HCT116 (cell line): ENCODE measurements around the gene HOXD13. TPM values are rescaled to one million over a fixed set of nuclear protein-coding genes. Genes with fewer than 3 reads are reported as not detected.

Source experiments
- ATAC-seq: fragments of 200-7000 bp; cut with Tn5 transposase; 2 replicates; pipeline ENCODE4 v1.9.1; 2020; ENCODE audit warnings: mild to moderate bottlenecking, moderate library complexity
- BruUV-seq: library from RNA; stranded (reverse); fragments of 400-500 nt; replicated peaks from 2 replicates; lab custom pipeline; 2021; lab: Mats Ljungman, UMichigan
- CTCF ChIA-PET: fragments of 300-600 bp; sonication (Branson Sonifier 250); formaldehyde crosslinking; loops from one replicate; lab custom pipeline; 2021; ENCODE audit warnings: antibody characterized with exemption; lab: Charles Lee
- POLR2A ChIA-PET: fragments of 300-600, 350-600 bp; sonication (Branson Sonifier 250); formaldehyde crosslinking; loops from one replicate; lab custom pipeline; 2021; ENCODE audit warnings: antibody characterized with exemption; lab: Charles Lee
- RAD21 ChIA-PET, 2 experiments: fragments of 300-600 bp; sonication (Branson Sonifier 250); formaldehyde crosslinking; loops; one replicate each; lab custom pipeline; 2023; ENCODE audit warnings: low total read pairs in 2 of 2; ENCODE audit not compliant: uncharacterized antibody in 2 of 2, unreplicated experiment in 2 of 2, low non-redundant PET in 1 of 2; lab: Charles Lee
- DNase-seq: peaks from one replicate; pipeline ENCODE4 v3.0.0-alpha.2; 2010; ENCODE audit warnings: low read depth, low spot score
- H2AFZ ChIP-seq: fragments of 200-600 bp; shearing (Covaris generic), sonication (generic); 2 replicates; pipeline ENCODE4 v1.6.1; 2017; ENCODE audit warnings: low read depth, mixed run types, mixed read lengths, antibody characterized with exemption, low read length; ENCODE audit not compliant: poor library complexity, severe bottlenecking
- H3K27ac ChIP-seq: 2 replicates; pipeline ENCODE4 v1.5.1; 2012; ENCODE audit warnings: low read depth, low read length
- H3K27me3 ChIP-seq: fragments of 200-600 bp; sonication (generic); 2 replicates; pipeline ENCODE4 v1.6.1; 2016; ENCODE audit warnings: mixed run types, low read length, mixed read lengths; ENCODE audit not compliant: insufficient read depth
- H3K36me3 ChIP-seq, 2 experiments: fragments of 200-500 bp in 1 of 2; fragments of 200-600 bp in 1 of 2; sonication (Bioruptor generic) in 1 of 2; sonication (generic) in 1 of 2; 2 replicates each; pipeline versions ENCODE4 v1.5.1 to v1.6.1; 2014 to 2016; ENCODE audit warnings: low read length in 2 of 2, inconsistent platforms in 1 of 2, mixed read lengths in 1 of 2, mixed run types in 1 of 2; ENCODE audit not compliant: insufficient read depth in 2 of 2, control insufficient read depth in 1 of 2
- H3K4me1 ChIP-seq, 2 experiments: fragments of 200-600 bp in 1 of 2; sonication (generic) in 1 of 2; 2 replicates each; pipeline versions ENCODE4 v1.5.1 to v1.6.1; 2012 to 2017; ENCODE audit warnings: low read length in 2 of 2, inconsistent platforms in 1 of 2, mild to moderate bottlenecking in 1 of 2, mixed read lengths in 1 of 2, mixed run types in 1 of 2, moderate library complexity in 1 of 2; ENCODE audit not compliant: insufficient read depth in 2 of 2, control insufficient read depth in 1 of 2
- H3K4me2 ChIP-seq: fragments of 200-600 bp; sonication (generic); 2 replicates; pipeline ENCODE4 v1.6.1; 2017; ENCODE audit warnings: mixed run types, low read length, mixed read lengths
- H3K4me3 ChIP-seq, 2 experiments: fragments of 200-600 bp in 1 of 2; sonication (generic) in 1 of 2; replicated peaks in 1 of 2; 2 replicates each; pipeline ENCODE4 v1.5.1; 2011 to 2016; ENCODE audit warnings: low read length in 2 of 2, control low read depth in 1 of 2, low read depth in 1 of 2, mild to moderate bottlenecking in 1 of 2, mixed read lengths in 1 of 2, mixed run types in 1 of 2
- H3K79me2 ChIP-seq: fragments of 200-600 bp; sonication (generic); 2 replicates; pipeline ENCODE4 v1.6.1; 2017; ENCODE audit warnings: mild to moderate bottlenecking, mixed run types, low read length, moderate library complexity, mixed read lengths; ENCODE audit not compliant: insufficient read depth
- H3K9ac ChIP-seq: fragments of 200-600 bp; sonication (generic); 2 replicates; pipeline ENCODE4 v1.6.1; 2016; ENCODE audit warnings: low read length, mixed read lengths
- H3K9me2 ChIP-seq: fragments of 200-600 bp; sonication (generic), shearing (Covaris generic); 2 replicates; pipeline ENCODE4 v1.6.1; 2017; ENCODE audit warnings: mixed run types, mild to moderate bottlenecking, moderate library complexity; ENCODE audit not compliant: insufficient read depth
- H3K9me3 ChIP-seq, 2 experiments: fragments of 200-500 bp in 1 of 2; fragments of 200-600 bp in 1 of 2; sonication (Bioruptor generic) in 1 of 2; sonication (generic) in 1 of 2; 2 replicates each; pipeline ENCODE4 v1.6.1; 2014 to 2017; ENCODE audit warnings: low read length in 2 of 2, mixed read lengths in 2 of 2, inconsistent platforms in 1 of 2, low read depth in 1 of 2, mild to moderate bottlenecking in 1 of 2, mixed run types in 1 of 2, moderate library complexity in 1 of 2; ENCODE audit not compliant: control insufficient read depth in 1 of 2, insufficient read depth in 1 of 2
- H4K20me1 ChIP-seq: fragments of 200-600 bp; sonication (generic), shearing (Covaris generic); 2 replicates; pipeline ENCODE4 v1.6.1; 2017; ENCODE audit warnings: mixed run types, mild to moderate bottlenecking, moderate library complexity; ENCODE audit not compliant: insufficient read depth
- EGR1 ChIP-seq: IDR thresholded peaks from 2 replicates; pipeline ENCODE4 v1.6.1; 2012; ENCODE audit warnings: low read depth
- FOSL1 ChIP-seq: IDR thresholded peaks from 2 replicates; pipeline ENCODE4 v1.6.1; 2012; ENCODE audit warnings: low read depth
- JUND ChIP-seq: IDR thresholded peaks from 2 replicates; pipeline ENCODE4 v1.6.1; 2012
- POLR2AphosphoS5 ChIP-seq: IDR thresholded peaks from 2 replicates; pipeline ENCODE4 v1.6.1; 2011; ENCODE audit warnings: mild to moderate bottlenecking, low read depth, low read length, moderate library complexity
- SP1 ChIP-seq: IDR thresholded peaks from 2 replicates; pipeline ENCODE4 v1.6.1; 2012; ENCODE audit warnings: low read depth
- YY1 ChIP-seq: IDR thresholded peaks from 2 replicates; pipeline ENCODE4 v1.6.1; 2011; ENCODE audit warnings: low read length, low read depth, moderate library complexity, mild to moderate bottlenecking; ENCODE audit not compliant: insufficient replicate concordance; ENCODE audit errors: extremely low read depth
- ZFX ChIP-seq: fragments of 450-650 bp; IDR thresholded peaks from 2 replicates; pipeline ENCODE4 v1.6.1; 2017
- intact Hi-C: fragments of 100-400 bp; cut with micrococcal nuclease; formaldehyde crosslinking; loops from 2 replicates; pipeline ENCODE4 v1.10.0; 2022
- total RNA-seq: library from RNA; stranded (reverse); gene quantifications from one replicate; pipeline ENCODE4 v1.2.1, GENCODE V29; 2021; ENCODE audit not compliant: unreplicated experiment
- TF ChIP-seq, protein P1 (sequence below): IDR thresholded peaks from 2 replicates; pipeline ENCODE4 v1.6.1; 2012
- TF ChIP-seq, protein P2 (sequence below): IDR thresholded peaks from 2 replicates; pipeline ENCODE4 v1.6.1; 2012; ENCODE audit warnings: low read depth
- TF ChIP-seq, protein P3 (sequence below), 3 experiments: fragments of 200-600 bp in 1 of 3; sonication (generic) in 1 of 3; IDR thresholded peaks in 2 of 3; conservative IDR thresholded peaks in 1 of 3; 2 replicates each; pipeline ENCODE4 v1.5.1; 2012 to 2017; ENCODE audit warnings: low read depth in 2 of 3, low read length in 2 of 3, antibody characterized with exemption in 1 of 3, borderline replicate concordance in 1 of 3, control low read depth in 1 of 3, mild to moderate bottlenecking in 1 of 3, mixed read lengths in 1 of 3, mixed run types in 1 of 3, moderate library complexity in 1 of 3; ENCODE audit not compliant: insufficient read depth in 1 of 3

Gene HOXD13
- total RNA-seq, 1 experiment from 2014 or later = not detected

DNA sequence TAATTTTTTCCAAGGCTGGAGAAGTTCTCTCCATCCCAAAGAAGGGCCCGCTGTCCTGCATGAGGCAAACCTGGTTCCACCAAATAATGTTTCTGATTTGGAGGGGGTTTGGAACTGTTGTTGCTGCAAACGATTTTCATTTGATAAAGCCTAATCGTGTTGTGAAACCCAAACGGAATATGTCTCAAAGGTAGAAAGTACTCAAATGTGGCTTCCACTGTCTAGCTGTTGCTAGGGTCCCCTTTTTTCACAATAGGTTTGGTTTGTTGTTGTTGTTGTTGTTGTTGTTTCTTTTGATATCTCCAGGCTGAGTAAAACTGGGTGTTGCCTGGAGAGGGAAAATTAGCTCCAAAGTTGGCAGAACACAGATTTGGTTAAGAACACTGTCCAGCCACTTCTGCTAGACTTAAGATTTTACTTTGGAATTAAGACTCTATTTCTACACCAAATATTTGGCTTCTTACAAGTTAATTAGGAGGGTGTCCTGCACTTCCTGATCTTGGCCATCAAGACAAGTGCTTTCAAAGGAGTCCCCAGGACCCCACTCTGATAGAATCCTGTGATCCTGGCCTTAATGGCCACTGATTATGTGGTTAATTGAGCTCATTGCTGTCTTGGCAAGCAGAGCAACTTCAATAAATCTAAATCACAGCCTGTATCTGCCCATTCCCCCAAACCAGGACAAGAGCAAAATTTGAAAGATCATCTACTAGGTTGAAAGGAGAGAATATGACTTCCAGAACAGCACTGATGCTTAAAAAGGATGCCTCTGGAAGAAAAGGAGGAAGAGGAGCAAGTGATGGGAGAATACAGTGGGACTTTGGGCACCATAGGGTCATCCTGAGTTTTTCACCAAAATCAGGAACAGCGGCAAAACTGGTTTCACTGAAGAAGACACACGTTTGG, 3.3 kb upstream of the HOXD13 start:
- H3K9me3 ChIP-seq = no peaks in the 10 kb centered on the region
- no peaks in the 10 kb centered on the region for H3K36me3 ChIP-seq
- no TSS peak for BruUV-seq
- no peaks in the 10 kb centered on the region for H3K9me2 ChIP-seq
- CTCF ChIA-PET = interaction anchor here (0.9 to 1.2 kb wide), 5 partner anchors 399 to 1392 kb away, joined by 3 to 7 read pairs (median 3); no protein-coding TSS in a partner anchor
- no peak for DNase-seq
- intact Hi-C loops = loop anchor here (2.0 to 5.0 kb wide), 2 partner anchors 722 to 1052 kb away; no protein-coding TSS in a partner anchor
- POLR2A ChIA-PET = no interaction called here
- no peak overlapping the region for H3K4me3 ChIP-seq
- no peaks in the 10 kb centered on the region for H3K4me1 ChIP-seq
- H3K9ac ChIP-seq = no peak overlapping the region
- H4K20me1 ChIP-seq = no peaks in the 10 kb centered on the region
- peak overlapping the region; percentile 52 for H2AFZ ChIP-seq
- RAD21 ChIA-PET = no interaction called here
- no peak for TF ChIP-seq JUND
- TF ChIP-seq, protein P1, sequence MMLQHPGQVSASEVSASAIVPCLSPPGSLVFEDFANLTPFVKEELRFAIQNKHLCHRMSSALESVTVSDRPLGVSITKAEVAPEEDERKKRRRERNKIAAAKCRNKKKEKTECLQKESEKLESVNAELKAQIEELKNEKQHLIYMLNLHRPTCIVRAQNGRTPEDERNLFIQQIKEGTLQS = no peak
- TF ChIP-seq YY1 = no peak
- no peak for TF ChIP-seq FOSL1
- no peak for TF ChIP-seq EGR1
- H3K79me2 ChIP-seq = no peaks in the 10 kb centered on the region
- no peak overlapping the region for H3K27ac ChIP-seq
- H3K27me3 ChIP-seq = no peaks in the 10 kb centered on the region
- no peak for ATAC-seq
- H3K4me2 ChIP-seq = peak overlapping the region; percentile 40; the same call in 1 of the 2 replicates

DNA sequence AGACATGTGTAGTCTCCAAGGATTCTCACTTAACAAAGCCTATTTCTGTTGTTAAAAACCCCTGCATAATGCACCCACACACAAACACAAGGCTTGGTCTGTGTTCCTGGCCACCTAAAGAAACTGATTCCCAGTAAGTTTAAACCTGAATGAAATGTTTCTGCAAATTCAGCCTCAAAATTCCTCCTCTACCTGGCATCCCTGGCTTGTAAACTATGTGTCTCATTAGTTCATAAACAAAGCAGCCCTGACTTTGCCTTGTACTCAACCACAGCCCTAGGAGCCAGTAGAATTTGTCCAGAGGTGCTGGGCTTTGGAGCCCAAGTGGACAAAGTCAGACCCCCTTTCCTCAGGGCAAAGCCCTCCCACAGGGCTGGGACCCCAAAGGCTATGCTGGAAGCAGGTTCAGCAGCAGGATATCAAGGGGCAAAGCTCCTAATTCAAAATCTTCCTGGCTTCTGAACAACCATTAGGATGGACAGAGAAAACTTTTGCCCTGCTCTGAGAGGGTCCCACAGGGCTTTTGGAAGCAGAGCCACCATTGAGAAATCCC, 2.6 kb upstream of the HOXD13 start:
- ATAC-seq (no peak), DNase-seq (no peak)
- H3K36me3 ChIP-seq = no peaks in the 10 kb centered on the region
- no peak overlapping the region for H3K9ac ChIP-seq
- ChIA-PET CTCF (interaction anchor here (1.0 kb wide), 1 partner anchor 723 kb away, joined by 4 read pairs; no protein-coding TSS in a partner anchor), POLR2A (no interaction called here), RAD21 (no interaction called here)
- TF ChIP-seq SP1 = no peak
- no peak for TF ChIP-seq ZFX
- TF ChIP-seq, protein P2, sequence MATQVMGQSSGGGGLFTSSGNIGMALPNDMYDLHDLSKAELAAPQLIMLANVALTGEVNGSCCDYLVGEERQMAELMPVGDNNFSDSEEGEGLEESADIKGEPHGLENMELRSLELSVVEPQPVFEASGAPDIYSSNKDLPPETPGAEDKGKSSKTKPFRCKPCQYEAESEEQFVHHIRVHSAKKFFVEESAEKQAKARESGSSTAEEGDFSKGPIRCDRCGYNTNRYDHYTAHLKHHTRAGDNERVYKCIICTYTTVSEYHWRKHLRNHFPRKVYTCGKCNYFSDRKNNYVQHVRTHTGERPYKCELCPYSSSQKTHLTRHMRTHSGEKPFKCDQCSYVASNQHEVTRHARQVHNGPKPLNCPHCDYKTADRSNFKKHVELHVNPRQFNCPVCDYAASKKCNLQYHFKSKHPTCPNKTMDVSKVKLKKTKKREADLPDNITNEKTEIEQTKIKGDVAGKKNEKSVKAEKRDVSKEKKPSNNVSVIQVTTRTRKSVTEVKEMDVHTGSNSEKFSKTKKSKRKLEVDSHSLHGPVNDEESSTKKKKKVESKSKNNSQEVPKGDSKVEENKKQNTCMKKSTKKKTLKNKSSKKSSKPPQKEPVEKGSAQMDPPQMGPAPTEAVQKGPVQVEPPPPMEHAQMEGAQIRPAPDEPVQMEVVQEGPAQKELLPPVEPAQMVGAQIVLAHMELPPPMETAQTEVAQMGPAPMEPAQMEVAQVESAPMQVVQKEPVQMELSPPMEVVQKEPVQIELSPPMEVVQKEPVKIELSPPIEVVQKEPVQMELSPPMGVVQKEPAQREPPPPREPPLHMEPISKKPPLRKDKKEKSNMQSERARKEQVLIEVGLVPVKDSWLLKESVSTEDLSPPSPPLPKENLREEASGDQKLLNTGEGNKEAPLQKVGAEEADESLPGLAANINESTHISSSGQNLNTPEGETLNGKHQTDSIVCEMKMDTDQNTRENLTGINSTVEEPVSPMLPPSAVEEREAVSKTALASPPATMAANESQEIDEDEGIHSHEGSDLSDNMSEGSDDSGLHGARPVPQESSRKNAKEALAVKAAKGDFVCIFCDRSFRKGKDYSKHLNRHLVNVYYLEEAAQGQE = no peak
- no peak for TF ChIP-seq YY1
- TF ChIP-seq, protein P3, sequence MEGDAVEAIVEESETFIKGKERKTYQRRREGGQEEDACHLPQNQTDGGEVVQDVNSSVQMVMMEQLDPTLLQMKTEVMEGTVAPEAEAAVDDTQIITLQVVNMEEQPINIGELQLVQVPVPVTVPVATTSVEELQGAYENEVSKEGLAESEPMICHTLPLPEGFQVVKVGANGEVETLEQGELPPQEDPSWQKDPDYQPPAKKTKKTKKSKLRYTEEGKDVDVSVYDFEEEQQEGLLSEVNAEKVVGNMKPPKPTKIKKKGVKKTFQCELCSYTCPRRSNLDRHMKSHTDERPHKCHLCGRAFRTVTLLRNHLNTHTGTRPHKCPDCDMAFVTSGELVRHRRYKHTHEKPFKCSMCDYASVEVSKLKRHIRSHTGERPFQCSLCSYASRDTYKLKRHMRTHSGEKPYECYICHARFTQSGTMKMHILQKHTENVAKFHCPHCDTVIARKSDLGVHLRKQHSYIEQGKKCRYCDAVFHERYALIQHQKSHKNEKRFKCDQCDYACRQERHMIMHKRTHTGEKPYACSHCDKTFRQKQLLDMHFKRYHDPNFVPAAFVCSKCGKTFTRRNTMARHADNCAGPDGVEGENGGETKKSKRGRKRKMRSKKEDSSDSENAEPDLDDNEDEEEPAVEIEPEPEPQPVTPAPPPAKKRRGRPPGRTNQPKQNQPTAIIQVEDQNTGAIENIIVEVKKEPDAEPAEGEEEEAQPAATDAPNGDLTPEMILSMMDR (IDR thresholded peaks at IDR 0.05 in 2 of 3, conservative IDR thresholded peaks at IDR 0.05 in 1 of 3; ENCODE audit: borderline replicate concordance in 1 of 3, insufficient read depth in 1 of 3, low read depth in 2 of 3, low read length in 2 of 3) = no peak
- no peak for TF ChIP-seq POLR2AphosphoS5
- intact Hi-C loops = loop anchor here (2.0 to 5.0 kb wide), 2 partner anchors 723 to 1053 kb away; no protein-coding TSS in a partner anchor
- no peaks in the 10 kb centered on the region for H4K20me1 ChIP-seq
- no peak overlapping the region for H3K4me3 ChIP-seq
- H3K27ac ChIP-seq = no peak overlapping the region
- H3K27me3 ChIP-seq = no peaks in the 10 kb centered on the region
- no peaks in the 10 kb centered on the region for H3K9me3 ChIP-seq
- no peaks in the 10 kb centered on the region for H3K4me1 ChIP-seq
- no peaks in the 10 kb centered on the region for H3K79me2 ChIP-seq
- no peak overlapping the region for H2AFZ ChIP-seq
- no peaks in the 10 kb centered on the region for H3K9me2 ChIP-seq
- no TSS peak for BruUV-seq
- H3K4me2 ChIP-seq = no peak overlapping the region
